ENCODE data around the gene GALNT12.

GALNT12 gene

DNA sequence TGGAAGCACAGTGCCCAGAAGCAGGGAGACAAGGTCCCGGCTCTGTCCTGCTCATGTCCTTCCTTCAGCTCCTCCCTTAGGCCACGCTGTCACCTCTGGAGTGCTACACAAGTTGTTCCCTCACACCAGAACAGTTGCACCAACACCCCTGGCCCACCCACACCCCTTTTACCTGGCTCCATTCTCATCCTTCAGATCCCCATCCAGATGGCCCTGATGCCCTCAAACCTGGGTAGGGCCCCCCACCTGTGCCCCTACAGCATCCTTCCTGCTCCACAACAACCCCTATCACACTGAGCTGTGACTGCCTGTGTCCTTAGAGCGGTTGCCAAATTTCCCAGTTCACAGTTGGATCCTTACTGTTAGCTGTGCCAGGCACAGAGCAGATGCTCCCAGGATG, 40.3 kb upstream of the GALNT12 start:
- CTCF ChIA-PET = interaction anchor here (0.8 to 4.0 kb wide), 3 partner anchors 9 to 453 kb away, joined by 3 to 103 read pairs (median 22); no protein-coding TSS in a partner anchor
- POLR2A ChIA-PET = no interaction called here
- TF ChIP-seq, protein P1, sequence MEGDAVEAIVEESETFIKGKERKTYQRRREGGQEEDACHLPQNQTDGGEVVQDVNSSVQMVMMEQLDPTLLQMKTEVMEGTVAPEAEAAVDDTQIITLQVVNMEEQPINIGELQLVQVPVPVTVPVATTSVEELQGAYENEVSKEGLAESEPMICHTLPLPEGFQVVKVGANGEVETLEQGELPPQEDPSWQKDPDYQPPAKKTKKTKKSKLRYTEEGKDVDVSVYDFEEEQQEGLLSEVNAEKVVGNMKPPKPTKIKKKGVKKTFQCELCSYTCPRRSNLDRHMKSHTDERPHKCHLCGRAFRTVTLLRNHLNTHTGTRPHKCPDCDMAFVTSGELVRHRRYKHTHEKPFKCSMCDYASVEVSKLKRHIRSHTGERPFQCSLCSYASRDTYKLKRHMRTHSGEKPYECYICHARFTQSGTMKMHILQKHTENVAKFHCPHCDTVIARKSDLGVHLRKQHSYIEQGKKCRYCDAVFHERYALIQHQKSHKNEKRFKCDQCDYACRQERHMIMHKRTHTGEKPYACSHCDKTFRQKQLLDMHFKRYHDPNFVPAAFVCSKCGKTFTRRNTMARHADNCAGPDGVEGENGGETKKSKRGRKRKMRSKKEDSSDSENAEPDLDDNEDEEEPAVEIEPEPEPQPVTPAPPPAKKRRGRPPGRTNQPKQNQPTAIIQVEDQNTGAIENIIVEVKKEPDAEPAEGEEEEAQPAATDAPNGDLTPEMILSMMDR (IDR thresholded peaks at IDR 0.05; ENCODE audit: insufficient read depth, low read length, missing control alignments) = no peak
- no peak for DNase-seq (ENCODE audit: low read depth, low spot score)
- H3K4me3 ChIP-seq (ENCODE audit: low read depth, low read length) = no peak overlapping the region

GRCh38 chr9:98767915-98768314, 39.6 kb upstream of the GALNT12 start:
- POLR2A ChIA-PET = no interaction called here
- no peak for DNase-seq (ENCODE audit: low read depth, low spot score)
- CTCF ChIA-PET = interaction anchor here (0.8 to 4.0 kb wide), 3 partner anchors 9 to 453 kb away, joined by 3 to 103 read pairs (median 22); no protein-coding TSS in a partner anchor
- no peak overlapping the region for H3K4me3 ChIP-seq (ENCODE audit: low read depth, low read length)
- TF ChIP-seq, protein P1 (IDR thresholded peaks at IDR 0.05; ENCODE audit: insufficient read depth, low read length, missing control alignments) = no peak

GRCh38 chr9:98768344-98768743, 39.1 kb upstream of the GALNT12 start:
- DNase-seq (ENCODE audit: low read depth, low spot score) = no peak
- ChIA-PET POLR2A (no interaction called here), CTCF (interaction anchor here (4.0 kb wide), 1 partner anchor 8 kb away, joined by 103 read pairs; no protein-coding TSS in a partner anchor)
- TF ChIP-seq, protein P1 (IDR thresholded peaks at IDR 0.05; ENCODE audit: insufficient read depth, low read length, missing control alignments) = no peak
- no peak overlapping the region for H3K4me3 ChIP-seq (ENCODE audit: low read depth, low read length)

GRCh38 chr9:98770717-98771116, 36.8 kb upstream of the GALNT12 start:
- CTCF ChIA-PET = interaction anchor here (1.0 to 2.1 kb wide), 4 partner anchors 8 to 455 kb away, joined by 3 to 17 read pairs (median 6); no protein-coding TSS in a partner anchor
- TF ChIP-seq, protein P1 (IDR thresholded peaks at IDR 0.05; ENCODE audit: insufficient read depth, low read length, missing control alignments) = no peak
- no peak overlapping the region for H3K4me3 ChIP-seq (ENCODE audit: low read depth, low read length)
- DNase-seq (ENCODE audit: low read depth, low spot score) = no peak
- POLR2A ChIA-PET = no interaction called here

GRCh38 chr9:98771209-98771874, 36.1 kb upstream of the GALNT12 start:
- TF ChIP-seq, protein P1 (IDR thresholded peaks at IDR 0.05; ENCODE audit: insufficient read depth, low read length, missing control alignments) = no peak
- ChIA-PET POLR2A (no interaction called here), CTCF (interaction anchor here (1.4 to 2.1 kb wide), 2 partner anchors 10 to 456 kb away, joined by 4 to 17 read pairs; no protein-coding TSS in a partner anchor)
- no peak for DNase-seq (ENCODE audit: low read depth, low spot score)
- no peak overlapping the region for H3K4me3 ChIP-seq (ENCODE audit: low read depth, low read length)

DNA sequence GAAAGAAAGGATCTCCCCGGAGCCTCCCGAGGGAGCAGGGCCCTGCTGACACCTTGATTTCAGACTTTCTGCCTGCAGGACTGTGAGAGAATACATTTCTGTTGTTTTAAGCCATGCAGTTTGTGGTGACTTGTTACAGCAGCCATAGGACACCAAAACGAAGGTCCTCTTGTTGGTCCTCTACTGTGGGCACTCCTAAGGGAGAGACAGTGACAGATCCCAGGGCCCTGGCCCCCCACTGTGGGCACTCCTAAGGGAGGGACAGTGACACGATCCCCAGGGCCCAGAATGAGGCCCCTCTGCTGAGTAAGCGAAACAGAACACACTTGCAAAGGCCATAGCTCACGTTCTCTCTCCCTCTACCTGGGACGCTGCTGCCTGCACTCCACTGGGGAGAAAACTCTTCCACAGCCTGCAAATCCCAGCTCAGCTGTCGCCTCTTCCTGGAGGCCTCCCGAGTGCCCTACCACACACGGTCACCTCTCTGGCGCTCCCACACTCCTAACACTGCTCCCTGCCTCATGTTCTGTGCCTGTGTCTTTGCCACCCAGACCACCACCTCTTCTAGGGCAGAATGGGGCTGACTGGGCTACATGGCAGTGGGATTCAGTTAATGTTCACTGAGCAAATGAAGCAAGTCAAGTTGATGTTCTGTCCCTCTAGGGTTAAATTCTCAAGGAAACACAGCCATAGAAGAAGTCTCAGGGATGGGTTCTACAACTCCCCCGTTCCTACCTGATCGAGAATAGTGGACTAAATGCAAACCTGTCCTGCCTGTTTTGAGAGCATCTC, 34.9 kb upstream of the GALNT12 start:
- POLR2A ChIA-PET = no interaction called here
- TF ChIP-seq, protein P1 (IDR thresholded peaks at IDR 0.05; ENCODE audit: insufficient read depth, low read length, missing control alignments) = no peak
- DNase-seq (ENCODE audit: low read depth, low spot score) = no peak
- H3K4me3 ChIP-seq (ENCODE audit: low read depth, low read length) = no peak overlapping the region
- CTCF ChIA-PET = interaction anchor here (1.1 to 8.0 kb wide), 6 partner anchors 10 to 508 kb away, joined by 3 to 207 read pairs (median 10); partner anchors contain the start of gene ANKS6

Measured in AG04449 (cell line).